PFSK-1 (cell line): ENCODE results near the gene TP53AIP1.

Experiments
- FOXP2 ChIP-seq: optimal IDR thresholded peaks from 2 replicates; pipeline ENCODE3; 2011; ENCODE audit warnings: borderline replicate concordance, control low read depth, inconsistent platforms; ENCODE audit not compliant: insufficient read depth; ENCODE audit errors: extremely low read length, extremely low read depth
- POLR2AphosphoS5 ChIP-seq: IDR thresholded peaks from 2 replicates; pipeline ENCODE4 v1.6.1; 2012; ENCODE audit warnings: low read depth, mild to moderate bottlenecking, control low read depth, low read length, moderate library complexity
- REST ChIP-seq, 2 experiments: IDR thresholded peaks; 2 replicates each; pipeline versions ENCODE4 v1.6.1 to v1.8.0; 2011 to 2012; ENCODE audit warnings: low read depth in 2 of 2, low read length in 2 of 2, control low read depth in 1 of 2, inconsistent platforms in 1 of 2, mild to moderate bottlenecking in 1 of 2, moderate library complexity in 1 of 2; ENCODE audit not compliant: insufficient read depth in 1 of 2
- SIN3A ChIP-seq: IDR thresholded peaks from 2 replicates; pipeline ENCODE4 v1.6.1; 2012; ENCODE audit warnings: mild to moderate bottlenecking, low read length, moderate library complexity, borderline replicate concordance; ENCODE audit not compliant: insufficient read depth
- TAF1 ChIP-seq: IDR thresholded peaks from 2 replicates; pipeline ENCODE4 v1.6.1; 2012; ENCODE audit warnings: low read length, control low read depth, borderline replicate concordance; ENCODE audit not compliant: insufficient read depth

Gene TP53AIP1

GRCh38 chr11:128937480-128937879 is 5.2 kb downstream of the TP53AIP1 start:
- TF ChIP-seq POLR2AphosphoS5 (no peak), TAF1 (no peak), FOXP2 (no peak), SIN3A (no peak), REST (IDR thresholded peaks at IDR 0.05; ENCODE audit: insufficient read depth in 1 of 2, low read depth in 2 of 2, low read length in 2 of 2) (no peak)

DNA sequence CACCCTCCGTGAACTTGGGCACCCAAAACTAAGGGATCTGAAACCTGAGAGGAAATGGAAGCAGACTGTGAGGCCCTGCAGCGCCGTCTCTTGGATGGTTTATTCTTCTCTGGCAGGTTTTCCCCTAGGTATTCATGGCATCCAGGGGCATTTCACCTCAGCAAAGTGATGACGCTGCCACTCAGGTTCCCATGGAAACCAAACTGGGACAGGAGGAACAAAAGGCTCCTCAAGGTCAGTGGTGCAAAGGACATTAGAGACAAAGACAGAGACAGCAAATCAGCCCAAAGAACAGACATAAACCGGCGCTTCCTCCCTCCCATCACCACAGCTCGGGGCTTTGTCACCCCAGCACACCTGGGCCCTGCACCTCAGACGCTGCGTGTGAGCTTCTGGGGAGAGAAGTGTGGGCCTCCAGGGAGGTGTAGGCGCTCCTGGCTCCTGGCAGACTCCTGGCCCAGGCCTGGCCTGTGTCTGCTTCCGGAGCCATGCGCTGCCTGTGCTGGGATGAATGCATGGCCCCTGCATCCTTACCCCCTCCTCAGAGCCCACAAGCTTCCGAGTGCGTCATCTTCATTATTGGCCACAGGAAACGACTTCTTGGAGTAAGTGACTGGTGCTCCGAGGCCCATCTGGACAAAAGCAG is 5.9 kb downstream of the TP53AIP1 start:
- TF ChIP-seq TAF1 (no peak), REST (IDR thresholded peaks at IDR 0.05; ENCODE audit: insufficient read depth in 1 of 2, low read depth in 2 of 2, low read length in 2 of 2) (no peak), POLR2AphosphoS5 (no peak), FOXP2 (no peak), SIN3A (no peak)

GRCh38 chr11:128934926-128935325 is 7.7 kb downstream of the TP53AIP1 start:
- TF ChIP-seq TAF1 (no peak), REST (IDR thresholded peaks at IDR 0.05; ENCODE audit: insufficient read depth in 1 of 2, low read depth in 2 of 2, low read length in 2 of 2) (no peak)

- TF ChIP-seq FOXP2, result no peak
- no peak for TF ChIP-seq TAF1
- no peak for TF ChIP-seq REST (IDR thresholded peaks at IDR 0.05; ENCODE audit: insufficient read depth in 1 of 2, low read depth in 2 of 2, low read length in 2 of 2)
These were observed 8.3 kb downstream of the TP53AIP1 start for GRCh38 chr11:128934351-128934750.

DNA sequence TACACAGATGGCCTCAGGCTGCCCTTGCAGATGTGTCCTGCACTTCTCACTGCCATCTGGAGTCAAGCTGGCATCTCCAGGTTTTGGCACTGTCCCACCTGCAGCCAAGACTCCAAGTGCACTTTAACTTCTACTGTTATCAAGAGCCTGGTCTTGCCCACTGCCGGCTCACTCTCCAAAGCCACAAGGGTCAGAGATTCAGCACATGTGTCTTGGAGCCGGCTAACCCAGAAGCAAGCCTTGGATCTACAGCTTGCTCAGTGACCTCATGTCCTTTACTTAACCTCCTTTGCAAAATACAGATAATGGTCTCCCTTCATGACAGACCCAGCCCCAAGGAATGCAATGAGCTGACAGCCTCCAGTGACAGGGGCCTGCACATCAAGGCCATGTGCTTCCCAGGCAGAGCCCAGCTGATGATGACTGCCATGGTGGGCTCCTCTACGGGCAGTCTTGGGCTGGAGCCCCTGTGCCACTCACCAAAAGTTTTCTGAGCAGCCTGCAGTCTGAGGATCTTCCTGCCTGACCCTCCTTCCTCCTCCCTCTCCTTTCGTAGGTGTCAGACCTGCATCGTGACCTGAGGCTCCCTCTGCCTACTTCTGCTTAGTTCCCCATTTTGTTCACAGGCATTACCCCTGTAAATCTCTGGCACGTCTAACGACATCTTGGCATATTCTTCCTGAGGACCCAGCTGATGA is 9.0 kb downstream of the TP53AIP1 start:
- no peak for TF ChIP-seq POLR2AphosphoS5
- TF ChIP-seq TAF1, result no peak
- no peak for TF ChIP-seq REST (IDR thresholded peaks at IDR 0.05; ENCODE audit: insufficient read depth in 1 of 2, low read depth in 2 of 2, low read length in 2 of 2)
- TF ChIP-seq FOXP2, result no peak
- TF ChIP-seq SIN3A, result no peak
